HL-60/S4 (cell line): Measurements from ENCODE around the gene SDC1.
"Not testable (repeated sequence)": the region's sequence is repeated elsewhere in the genome, so short reads cannot be mapped to it uniquely, and the experiment has no call there.

ENCODE experiments used
- in situ Hi-C: fragments of 300-500 bp; cut with MboI; formaldehyde crosslinking; loops from 2 replicates; pipeline ENCODE4 v1.14.3; 2022; ENCODE audit warnings: low sequenced_read_pairs

The SDC1 gene

GRCh38 chr2:20224716-20225293 is at the start of gene SDC1:
Gene SDC1, minus strand, starts transcription at chr2:20225130. Its CDS starts 263 bp downstream, at chr2:20224867.
- in situ Hi-C loops = no loop called here

- in situ Hi-C loops = no loop called here
Measured at GRCh38 chr2:20273042-20273441, 48.1 kb upstream of the SDC1 start.

GRCh38 chr2:20268317-20268716 is 43.4 kb upstream of the SDC1 start:
- in situ Hi-C loops = not testable (repeated sequence)

GRCh38 chr2:20267529-20267928 is 42.6 kb upstream of the SDC1 start:
- in situ Hi-C loops = no loop called here

- in situ Hi-C loops = no loop called here
Measured at GRCh38 chr2:20264629-20265028, 39.7 kb upstream of the SDC1 start.

GRCh38 chr2:20257411-20257810 is 32.5 kb upstream of the SDC1 start:
- in situ Hi-C loops = no loop called here

- in situ Hi-C loops = no loop called here
Measured at GRCh38 chr2:20254731-20255130, 29.8 kb upstream of the SDC1 start.

GRCh38 chr2:20250436-20250835 is 25.5 kb upstream of the SDC1 start:
- in situ Hi-C loops = no loop called here

- in situ Hi-C loops = no loop called here
Measured at GRCh38 chr2:20249170-20249569, 24.2 kb upstream of the SDC1 start.

- in situ Hi-C loops = no loop called here
Measured at GRCh38 chr2:20247084-20247483, 22.2 kb upstream of the SDC1 start.

GRCh38 chr2:20243637-20244036 is 18.7 kb upstream of the SDC1 start:
- in situ Hi-C loops = not testable (repeated sequence)

GRCh38 chr2:20242727-20243377 is 17.9 kb upstream of the SDC1 start:
- in situ Hi-C loops = no loop called here

- in situ Hi-C loops = no loop called here
Measured at GRCh38 chr2:20241973-20242726, 17.2 kb upstream of the SDC1 start.

GRCh38 chr2:20240291-20240690 is 15.4 kb upstream of the SDC1 start:
- in situ Hi-C loops = not testable (repeated sequence)

GRCh38 chr2:20236496-20236895 is 11.6 kb upstream of the SDC1 start:
- in situ Hi-C loops = no loop called here

- in situ Hi-C loops = no loop called here
Measured at GRCh38 chr2:20235655-20236305, 10.8 kb upstream of the SDC1 start.

GRCh38 chr2:20234597-20234996 is 9.7 kb upstream of the SDC1 start:
- in situ Hi-C loops = not testable (repeated sequence)

- in situ Hi-C loops = no loop called here
Measured at GRCh38 chr2:20232837-20233207, 7.9 kb upstream of the SDC1 start.

GRCh38 chr2:20231598-20232026 is 6.7 kb upstream of the SDC1 start:
- in situ Hi-C loops = no loop called here

- in situ Hi-C loops = no loop called here
Measured at GRCh38 chr2:20231159-20231558, 6.2 kb upstream of the SDC1 start.

- in situ Hi-C loops = no loop called here
Measured at GRCh38 chr2:20230114-20230425, 5.1 kb upstream of the SDC1 start.
